ENCODE results near the gene EPB41L1.

DNA sequence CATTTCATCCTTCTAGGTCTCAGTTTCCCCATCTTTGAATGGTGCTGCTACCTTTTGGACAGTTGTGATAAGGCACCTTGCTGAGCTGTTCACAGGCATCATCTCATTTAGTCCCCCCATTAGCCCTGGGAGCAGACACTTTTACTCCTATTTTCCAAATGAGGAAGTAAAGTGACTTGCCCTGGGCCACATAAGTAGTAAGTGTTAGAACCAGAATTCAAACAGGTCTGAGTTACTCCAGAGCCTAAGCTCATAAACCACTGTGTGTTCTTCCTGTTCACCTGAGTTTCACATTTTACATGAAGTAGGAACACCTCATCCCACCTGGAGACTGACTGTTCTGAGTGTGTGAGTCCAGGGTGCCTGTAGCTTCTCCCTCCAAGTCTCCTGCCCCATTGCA, 43.5 kb upstream of the EPB41L1 start:
- TF ChIP-seq, protein P1, sequence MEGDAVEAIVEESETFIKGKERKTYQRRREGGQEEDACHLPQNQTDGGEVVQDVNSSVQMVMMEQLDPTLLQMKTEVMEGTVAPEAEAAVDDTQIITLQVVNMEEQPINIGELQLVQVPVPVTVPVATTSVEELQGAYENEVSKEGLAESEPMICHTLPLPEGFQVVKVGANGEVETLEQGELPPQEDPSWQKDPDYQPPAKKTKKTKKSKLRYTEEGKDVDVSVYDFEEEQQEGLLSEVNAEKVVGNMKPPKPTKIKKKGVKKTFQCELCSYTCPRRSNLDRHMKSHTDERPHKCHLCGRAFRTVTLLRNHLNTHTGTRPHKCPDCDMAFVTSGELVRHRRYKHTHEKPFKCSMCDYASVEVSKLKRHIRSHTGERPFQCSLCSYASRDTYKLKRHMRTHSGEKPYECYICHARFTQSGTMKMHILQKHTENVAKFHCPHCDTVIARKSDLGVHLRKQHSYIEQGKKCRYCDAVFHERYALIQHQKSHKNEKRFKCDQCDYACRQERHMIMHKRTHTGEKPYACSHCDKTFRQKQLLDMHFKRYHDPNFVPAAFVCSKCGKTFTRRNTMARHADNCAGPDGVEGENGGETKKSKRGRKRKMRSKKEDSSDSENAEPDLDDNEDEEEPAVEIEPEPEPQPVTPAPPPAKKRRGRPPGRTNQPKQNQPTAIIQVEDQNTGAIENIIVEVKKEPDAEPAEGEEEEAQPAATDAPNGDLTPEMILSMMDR (conservative IDR thresholded peaks at IDR 0.05; ENCODE audit: low read depth in 2 of 2) = no peak
- TF ChIP-seq EZH2 (IDR thresholded peaks at IDR 0.05; ENCODE audit: low read depth, unreplicated experiment) = no peak
- TF ChIP-seq EZH2phosphoT487 (IDR thresholded peaks at IDR 0.05; ENCODE audit: unreplicated experiment) = no peak
